Smooth muscle cell of bladder (primary cell): ENCODE measurements around the gene ROR2. TPM values are rescaled to one million over a fixed set of nuclear protein-coding genes. Genes with fewer than 3 reads are reported as not detected.

Source experiments
- total RNA-seq: library from RNA; depleted of rRNA; stranded (reverse); fragments of >200 nt; gene quantifications from 2 replicates; pipeline ENCODE4 v1.2.3, GENCODE V29; 2014

ROR2 gene
- 29.4 and 30.0 TPM in 2 replicates for total RNA-seq

DNA sequence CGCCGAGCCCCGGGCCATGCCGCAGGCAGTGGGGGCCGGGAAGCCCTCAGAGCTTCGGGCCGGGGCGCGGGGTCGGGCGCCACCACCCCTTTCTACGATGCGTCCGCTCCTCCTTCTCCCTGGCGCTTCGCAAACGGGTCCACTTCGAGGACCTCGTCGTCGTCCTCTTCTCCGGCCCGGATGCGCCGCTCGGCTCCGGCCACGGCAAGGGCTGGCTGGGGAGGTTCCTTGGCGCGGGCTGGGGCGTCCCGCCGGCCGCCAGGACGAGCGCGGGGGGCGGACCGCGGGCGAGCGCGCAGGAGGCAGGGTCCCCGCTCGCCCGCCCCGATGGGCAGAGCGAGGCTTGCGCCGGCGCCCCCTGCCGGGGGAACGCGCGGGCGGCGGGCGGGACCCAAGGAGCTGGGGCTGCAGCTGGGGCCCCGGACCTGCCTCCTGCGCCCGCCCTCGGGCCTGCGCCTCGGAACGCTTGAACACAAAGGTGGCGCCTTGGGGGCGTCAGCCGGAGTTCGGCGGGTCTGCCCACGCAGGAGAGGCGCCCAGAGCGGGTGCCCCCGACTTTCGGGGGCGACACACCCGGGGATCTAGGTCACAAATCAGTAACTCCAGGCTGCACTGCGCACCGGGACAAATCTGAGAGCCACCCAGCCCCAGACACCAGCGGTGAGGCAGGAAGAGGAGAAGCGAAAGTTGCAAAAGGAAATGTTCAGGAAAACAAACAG, at the start of gene ROR2:
Gene ROR2, minus strand, starts transcription at position 283 of the 719 bp plus-strand sequence.

Other genes with a start within 250 kb of the ROR2 start
- 92.0 and 105 TPM in 2 replicates for gene SPTLC1, start 165.2 kb upstream of the ROR2 start, total RNA-seq